Stimulated activated CD4-positive, alpha-beta T cell treated with anti-CD3 and anti-CD28 coated beads, Interleukin-12 subunit alpha, Interleukin-12 subunit beta, amount 100 ng/mL, for 4 hours (primary cell): ENCODE measurements around the gene FBXL20.
"Not testable (repeated sequence)": the region's sequence is repeated elsewhere in the genome, so short reads cannot be mapped to it uniquely, and the experiment has no call there.

Experiments used
- DNase-seq: peaks from one replicate; pipeline ENCODE4 v3.0.0-alpha.2; 2020

Gene FBXL20

DNA sequence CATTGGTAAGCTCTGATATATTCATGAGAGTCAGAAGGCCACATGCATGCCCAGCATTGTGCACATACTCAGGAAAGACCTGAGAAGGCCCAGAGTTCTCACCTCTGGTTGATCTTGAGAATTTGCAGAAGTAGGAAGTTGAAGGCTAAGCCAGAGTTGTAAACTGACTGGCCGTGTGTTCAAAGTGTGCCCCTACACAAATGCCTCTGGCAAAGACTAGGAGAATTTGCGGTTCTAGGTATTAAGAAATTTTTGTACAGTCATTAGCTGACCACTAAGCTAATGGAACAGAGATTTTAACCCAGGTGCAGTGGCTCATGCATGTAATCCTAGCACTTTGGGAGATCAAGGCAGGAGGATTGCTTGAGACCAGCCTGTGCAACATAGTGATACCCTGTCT lies 25.0 kb downstream of the FBXL20 start:
- no peak for DNase-seq

DNA sequence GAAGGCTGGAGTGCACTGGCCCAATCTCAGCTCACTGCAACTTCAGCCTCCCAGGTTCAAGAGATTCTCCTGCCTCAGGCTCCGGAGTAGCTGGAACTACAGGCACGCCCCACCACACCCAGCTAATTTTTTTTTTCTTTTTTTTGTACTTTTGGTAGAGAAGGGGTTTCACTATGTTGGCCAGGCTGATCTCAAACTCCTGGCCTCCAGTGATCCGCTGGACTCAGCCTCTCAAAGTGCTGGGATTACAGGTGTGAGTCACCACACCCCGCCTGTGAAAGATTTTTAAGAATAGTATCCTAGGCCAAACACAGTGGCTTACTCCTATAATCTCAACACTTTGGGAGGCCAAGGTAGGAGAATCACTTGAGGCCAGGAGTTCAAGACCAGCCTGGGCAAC lies 33.6 kb downstream of the FBXL20 start:
- not testable (repeated sequence) for DNase-seq

DNA sequence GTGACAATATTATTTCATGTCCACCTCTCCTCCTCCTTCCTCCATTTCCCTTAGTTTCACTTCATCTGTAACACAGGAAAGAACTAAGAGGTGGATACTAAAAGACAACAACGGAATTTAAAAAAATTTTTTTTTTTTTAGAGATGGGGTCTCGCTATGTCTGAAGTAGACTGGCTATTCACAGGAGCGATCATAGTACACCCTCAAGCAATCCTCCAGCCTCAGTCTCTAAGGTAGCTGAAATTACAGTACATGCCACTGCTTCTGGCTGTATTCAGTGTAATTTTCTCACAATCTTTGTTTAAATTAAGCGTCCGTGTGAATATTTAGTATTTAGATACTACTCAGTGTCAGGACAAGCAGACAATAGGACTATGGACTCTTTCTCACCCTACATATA lies 35.6 kb downstream of the FBXL20 start:
- DNase-seq, result no peak

- DNase-seq, result no peak
Measured at GRCh38 chr17:39365242-39365641, 36.2 kb downstream of the FBXL20 start.

GRCh38 chr17:39364236-39365025 lies 37.0 kb downstream of the FBXL20 start:
- no peak for DNase-seq

- DNase-seq, result no peak
Measured at GRCh38 chr17:39361064-39361463, 40.4 kb downstream of the FBXL20 start.

- DNase-seq, result no peak
Measured at GRCh38 chr17:39360537-39360936, 40.9 kb downstream of the FBXL20 start.

DNA sequence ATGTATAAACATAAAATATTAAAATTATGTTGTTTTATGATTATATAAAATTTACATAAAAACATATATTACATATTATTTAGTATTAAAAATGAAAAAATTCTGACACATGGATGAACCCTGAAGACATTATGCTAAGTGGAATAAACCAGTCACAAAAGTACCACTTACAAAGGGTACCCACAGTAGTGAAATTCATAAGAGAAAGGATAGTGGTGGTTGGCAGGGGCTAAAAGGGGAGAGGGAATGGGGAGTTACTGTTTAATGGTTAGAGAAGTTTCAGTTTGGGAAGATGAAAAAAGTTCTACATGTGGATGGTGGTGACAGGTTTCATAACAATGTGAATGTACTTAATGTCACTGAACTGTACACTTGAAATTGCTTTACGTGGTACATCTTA lies 41.4 kb downstream of the FBXL20 start:
- no peak for DNase-seq

GRCh38 chr17:39357986-39358385 lies 43.4 kb downstream of the FBXL20 start:
- DNase-seq, result no peak

DNA sequence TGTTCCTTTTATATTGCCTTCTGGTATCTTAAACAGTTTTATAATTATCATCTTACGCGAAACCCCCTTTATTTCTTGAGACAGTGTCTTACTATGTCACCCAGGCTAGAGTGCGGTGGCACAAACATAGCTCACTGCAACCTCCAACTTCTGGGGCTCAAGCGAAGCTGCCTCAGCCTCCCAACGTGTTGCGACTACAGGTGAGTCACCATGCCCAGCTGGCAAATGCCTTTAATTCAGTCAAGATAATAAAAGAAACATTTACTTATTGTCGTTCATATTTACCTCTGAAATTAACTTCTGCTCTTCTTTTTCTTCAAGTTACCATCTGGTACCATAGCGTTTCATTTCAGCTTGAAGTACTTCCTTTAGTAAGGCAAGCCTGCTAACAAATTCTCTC lies 43.9 kb downstream of the FBXL20 start:
- DNase-seq, result no peak

- no peak for DNase-seq
Measured at GRCh38 chr17:39352986-39353385, 48.4 kb downstream of the FBXL20 start.

GRCh38 chr17:39352511-39352910 lies 48.9 kb downstream of the FBXL20 start:
- no peak for DNase-seq

GRCh38 chr17:39351508-39351907 lies 49.9 kb downstream of the FBXL20 start:
- DNase-seq, result no peak

GRCh38 chr17:39349246-39349645 lies 52.2 kb downstream of the FBXL20 start:
- no peak for DNase-seq

DNA sequence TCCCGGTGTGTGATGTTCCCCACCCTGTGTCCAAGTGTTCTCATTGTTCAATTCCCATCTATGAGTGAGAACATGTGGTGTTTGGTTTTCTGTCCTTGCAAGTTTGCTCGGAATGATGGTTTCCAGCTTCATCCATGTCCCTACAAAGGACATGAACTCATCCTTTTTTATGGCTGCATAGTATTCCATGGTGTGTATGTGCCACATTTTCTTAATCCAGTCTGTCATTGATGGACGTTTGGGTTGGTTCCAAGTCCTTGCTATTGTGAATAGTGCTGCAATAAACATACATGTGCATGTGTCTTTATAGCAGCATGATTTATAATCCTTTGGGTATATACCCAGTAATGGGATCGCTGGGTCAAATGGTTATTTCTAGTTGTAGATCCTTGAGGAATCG lies 54.6 kb downstream of the FBXL20 start:
- not testable (repeated sequence) for DNase-seq

DNA sequence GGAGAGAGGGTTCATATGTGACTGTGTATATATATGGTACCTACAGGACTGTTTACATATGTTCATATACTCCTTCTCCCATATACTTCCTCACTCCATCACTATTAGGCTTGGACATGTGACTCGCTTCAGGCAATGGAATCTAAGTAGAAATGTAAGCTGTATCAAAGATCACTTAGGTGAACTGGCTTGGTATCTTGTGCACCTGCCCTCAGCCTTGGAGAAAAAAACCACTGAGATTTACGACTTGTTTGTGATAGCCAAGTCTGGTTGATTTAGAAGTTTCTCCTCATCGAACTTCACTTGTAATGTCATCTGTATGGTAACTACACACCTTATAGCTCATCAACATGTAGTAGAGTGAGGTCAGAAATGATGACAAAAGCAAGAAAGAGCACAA lies 59.9 kb downstream of the FBXL20 start:
- no peak for DNase-seq

DNA sequence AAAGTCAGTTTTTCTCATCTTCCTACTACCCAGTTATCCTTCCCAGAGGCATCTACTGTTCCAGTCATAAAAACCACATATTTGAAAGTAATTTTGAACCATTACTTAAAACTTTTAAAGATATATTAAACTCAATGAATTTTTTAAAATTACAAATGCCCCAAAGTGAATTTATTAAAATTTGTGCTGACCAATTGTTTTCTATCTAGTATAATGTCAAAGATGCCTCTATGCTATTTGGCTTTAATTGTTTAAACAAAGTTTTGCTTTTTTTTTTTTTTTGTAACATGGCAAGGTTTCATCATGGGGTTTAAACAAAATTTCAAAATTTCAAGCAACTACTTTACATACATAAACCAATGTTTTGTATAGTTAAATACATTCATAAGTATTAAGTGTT lies 60.7 kb downstream of the FBXL20 start:
- no peak for DNase-seq

DNA sequence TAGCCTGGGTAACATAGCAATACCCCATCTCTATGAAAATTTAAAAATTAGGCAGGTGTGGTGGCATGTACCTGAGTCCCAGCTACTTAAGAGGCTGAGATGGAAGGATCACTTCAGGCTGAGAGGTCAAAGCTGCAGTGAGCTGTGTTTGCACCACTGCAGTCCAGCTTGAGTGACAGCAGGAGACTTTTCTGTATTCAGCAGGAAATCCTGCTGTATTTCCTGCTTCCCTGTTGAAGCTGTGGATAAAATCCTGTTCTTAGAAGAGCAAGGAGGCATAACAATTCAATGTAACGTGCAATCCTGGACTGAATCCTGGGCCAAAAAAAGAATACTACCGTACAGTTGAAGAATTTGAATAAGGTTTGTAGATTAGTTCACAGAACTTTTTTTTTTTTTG lies 62.2 kb downstream of the FBXL20 start:
- no peak for DNase-seq

DNA sequence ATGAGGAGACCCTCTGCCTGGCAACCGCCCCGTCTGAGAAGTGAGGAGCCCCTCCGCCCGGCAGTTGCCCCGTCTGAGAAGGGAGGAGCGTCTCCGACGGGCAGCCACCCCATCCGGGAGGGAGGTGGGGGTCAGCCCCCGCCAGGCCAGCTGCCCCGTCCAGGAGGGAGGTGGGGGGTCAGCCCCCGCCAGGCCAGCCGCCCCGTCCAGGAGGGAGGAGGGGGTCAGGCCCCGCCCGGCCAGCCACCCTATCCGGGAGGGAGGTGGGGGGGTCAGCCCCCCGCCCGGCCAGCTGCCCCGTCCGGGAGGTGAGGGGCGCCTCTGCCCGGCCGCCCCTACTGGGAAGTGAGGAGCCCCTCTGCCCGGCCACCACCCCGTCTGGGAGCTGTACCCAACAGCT lies 63.8 kb downstream of the FBXL20 start:
- not testable (repeated sequence) for DNase-seq

GRCh38 chr17:39335704-39336223 lies 65.7 kb downstream of the FBXL20 start:
- no peak for DNase-seq

GRCh38 chr17:39334008-39334744 lies 67.2 kb downstream of the FBXL20 start:
- not testable (repeated sequence) for DNase-seq

DNA sequence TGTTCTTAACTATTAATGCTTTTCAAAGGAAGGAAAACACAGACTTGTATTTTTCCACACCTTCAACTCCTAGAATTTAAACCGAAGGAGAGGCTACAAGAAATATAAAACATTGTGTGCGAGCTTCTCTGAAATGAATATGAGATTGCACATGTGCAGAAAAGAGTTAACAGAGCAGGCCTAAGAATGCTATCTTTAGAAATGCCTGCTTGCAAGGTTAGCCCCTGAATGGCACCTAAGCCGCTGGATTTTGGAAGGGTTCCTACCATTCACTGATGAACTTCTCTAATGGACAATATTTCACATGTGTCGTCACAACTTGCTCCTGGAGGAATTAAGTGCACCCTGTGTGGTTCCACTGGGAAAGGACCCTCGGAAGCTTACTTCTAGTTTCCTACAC lies 69.3 kb downstream of the FBXL20 start:
- DNase-seq, result no peak

- DNase-seq, result no peak
Measured at GRCh38 chr17:39328815-39329214, 72.6 kb downstream of the FBXL20 start.

DNA sequence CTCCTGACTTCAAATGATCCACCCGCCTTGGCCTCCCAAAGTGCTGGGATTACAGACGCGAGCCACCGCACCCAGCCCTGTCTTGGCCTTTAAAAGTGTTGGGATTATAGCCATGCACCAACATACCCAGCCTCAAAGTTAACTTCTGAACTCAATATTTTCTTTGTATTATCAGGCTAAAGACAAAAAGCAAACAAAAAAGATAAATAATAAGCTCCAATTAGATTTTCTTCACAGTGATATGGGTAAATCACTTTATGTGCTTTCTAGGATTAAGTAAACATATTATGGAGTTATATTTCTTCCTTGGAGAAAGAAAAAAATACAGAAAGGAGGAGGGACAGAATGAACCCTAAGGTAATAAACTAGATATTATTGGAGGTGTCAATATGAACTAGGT lies 74.3 kb downstream of the FBXL20 start:
- no peak for DNase-seq
